ENCODE measurements around the gene CHST9. TPM values are rescaled to one million over a fixed set of nuclear protein-coding genes. Genes with fewer than 3 reads are reported as not detected.

CHST9 gene
- total RNA-seq, 1 donor from 2014 or later = 2.4 TPM

- Mint-ChIP-seq H3K27ac (peak overlapping the region; percentile 88), H3K9me3 (peaks cover 13% of the 10 kb centered on the region), H3K27me3 (ENCODE audit: low read depth) (no peaks in the 10 kb centered on the region), H3K36me3 (peaks cover 1% of the 10 kb centered on the region), H3K4me3 (no peak overlapping the region), H3K4me1 (peaks cover 22% of the 10 kb centered on the region)
- TF ChIP-seq CTCF (IDR thresholded peaks at IDR 0.05; ENCODE audit: unreplicated experiment) = no peak
- DNase-seq (ENCODE audit: low spot score in 2 of 2, unreplicated experiment in 2 of 2) = no peak
Measured at GRCh38 chr18:27081701-27082100, 103.4 kb downstream of the CHST9 start.

GRCh38 chr18:27075828-27076227 is 109.3 kb downstream of the CHST9 start:
- TF ChIP-seq CTCF (IDR thresholded peaks at IDR 0.05; ENCODE audit: unreplicated experiment) = no peak
- no peak for DNase-seq (ENCODE audit: low spot score in 2 of 2, unreplicated experiment in 2 of 2)
- Mint-ChIP-seq H3K4me3 (no peak overlapping the region), H3K27me3 (ENCODE audit: low read depth) (no peaks in the 10 kb centered on the region), H3K27ac (no peak overlapping the region), H3K36me3 (no peaks in the 10 kb centered on the region), H3K4me1 (peaks cover 23% of the 10 kb centered on the region), H3K9me3 (no peaks in the 10 kb centered on the region)

GRCh38 chr18:27073404-27073830 is 111.7 kb downstream of the CHST9 start:
- DNase-seq (ENCODE audit: low spot score in 2 of 2, unreplicated experiment in 2 of 2) = no peak
- Mint-ChIP-seq H3K9me3 (no peaks in the 10 kb centered on the region), H3K36me3 (no peaks in the 10 kb centered on the region), H3K4me3 (no peak overlapping the region), H3K27me3 (ENCODE audit: low read depth) (no peaks in the 10 kb centered on the region), H3K4me1 (peaks cover 15% of the 10 kb centered on the region), H3K27ac (no peak overlapping the region)
- no peak for TF ChIP-seq CTCF (IDR thresholded peaks at IDR 0.05; ENCODE audit: unreplicated experiment)

- no peak for DNase-seq (ENCODE audit: low spot score in 2 of 2, unreplicated experiment in 2 of 2)
- H3K27me3 Mint-ChIP-seq (ENCODE audit: low read depth) = no peaks in the 10 kb centered on the region
- peaks cover 7% of the 10 kb centered on the region for H3K4me1 Mint-ChIP-seq
- no peak overlapping the region for H3K27ac Mint-ChIP-seq
- H3K9me3 Mint-ChIP-seq = no peaks in the 10 kb centered on the region
- TF ChIP-seq CTCF (IDR thresholded peaks at IDR 0.05; ENCODE audit: unreplicated experiment) = no peak
- peaks cover 2% of the 10 kb centered on the region for H3K36me3 Mint-ChIP-seq
- H3K4me3 Mint-ChIP-seq = no peak overlapping the region
Measured at GRCh38 chr18:27064673-27065072, 120.4 kb downstream of the CHST9 start.

GRCh38 chr18:27062802-27063201 is 122.3 kb downstream of the CHST9 start:
- Mint-ChIP-seq H3K27me3 (ENCODE audit: low read depth) (no peaks in the 10 kb centered on the region), H3K4me1 (peaks cover 8% of the 10 kb centered on the region), H3K36me3 (peaks cover 2% of the 10 kb centered on the region), H3K4me3 (no peak overlapping the region), H3K27ac (no peak overlapping the region), H3K9me3 (no peaks in the 10 kb centered on the region)
- no peak for DNase-seq (ENCODE audit: low spot score in 2 of 2, unreplicated experiment in 2 of 2)
- no peak for TF ChIP-seq CTCF (IDR thresholded peaks at IDR 0.05; ENCODE audit: unreplicated experiment)

GRCh38 chr18:27061488-27062095 is 123.5 kb downstream of the CHST9 start:
- Mint-ChIP-seq H3K4me1 (peaks cover 13% of the 10 kb centered on the region), H3K4me3 (no peak overlapping the region), H3K27me3 (ENCODE audit: low read depth) (no peaks in the 10 kb centered on the region), H3K9me3 (no peaks in the 10 kb centered on the region), H3K27ac (no peak overlapping the region), H3K36me3 (peaks cover 2% of the 10 kb centered on the region)
- no peak for TF ChIP-seq CTCF (IDR thresholded peaks at IDR 0.05; ENCODE audit: unreplicated experiment)
- no peak for DNase-seq (ENCODE audit: low spot score in 2 of 2, unreplicated experiment in 2 of 2)

All from mesothelial cell of epicardium (in vitro differentiated cells).